Cardiac muscle cell (in vitro differentiated cells and primary cell): Measurements from ENCODE around the gene SPG7. TPM values are rescaled to one million over a fixed set of nuclear protein-coding genes. Genes with fewer than 3 reads are reported as not detected.

ENCODE experiments used
- DNase-seq, 2 donors: peaks; one replicate each; pipeline versions ENCODE4 v3.0.0 to v3.0.0-alpha.2; 2010 to 2017; ENCODE audit warnings: low read depth in 1 of 2, low spot score in 1 of 2
- H3K27ac ChIP-seq: fragments of 200-600 bp; sonication (generic); 2 replicates; pipeline ENCODE4 v1.5.1; 2016
- H3K27me3 ChIP-seq: fragments of 200-600 bp; sonication (generic); 2 replicates; pipeline ENCODE4 v1.6.0; 2016; ENCODE audit warnings: control low read depth
- H3K36me3 ChIP-seq: fragments of 200-600 bp; sonication (generic); 2 replicates; pipeline ENCODE4 v1.5.1; 2016; ENCODE audit warnings: control low read depth
- H3K4me1 ChIP-seq: fragments of 200-600 bp; sonication (generic); 2 replicates; pipeline ENCODE4 v1.8.1; 2017; ENCODE audit warnings: low read depth, mild to moderate bottlenecking, mixed run types
- H3K4me3 ChIP-seq: fragments of 200-600 bp; sonication (generic); 2 replicates; pipeline ENCODE4 v1.5.1; 2016; ENCODE audit warnings: mild to moderate bottlenecking
- H3K9me3 ChIP-seq: fragments of 200-600 bp; sonication (generic); 2 replicates; pipeline ENCODE4 v1.5.1; 2017; ENCODE audit warnings: low read depth, mild to moderate bottlenecking, control low read depth
- polyA plus RNA-seq: library from polyadenylated mRNA; unstranded; fragments of >200 nt; fragmentation: Nextera tagmentation; extraction: Ambion mirVana; gene quantifications from 2 replicates; pipeline ENCODE4 v1.2.1, GENCODE V29; 2016
- total RNA-seq: library from RNA; depleted of rRNA; stranded (reverse); fragments of >200 nt; gene quantifications from 2 replicates; pipeline ENCODE4 v1.2.3, GENCODE V29; 2016
- TF ChIP-seq, protein P1 (sequence below): IDR thresholded peaks from 2 replicates; pipeline ENCODE4 v1.5.1; 2012; ENCODE audit warnings: low read depth, mild to moderate bottlenecking, low read length

SPG7 gene
- total and polyA plus RNA-seq, 2 experiments from 2014 or later = 110 to 248 TPM

DNA sequence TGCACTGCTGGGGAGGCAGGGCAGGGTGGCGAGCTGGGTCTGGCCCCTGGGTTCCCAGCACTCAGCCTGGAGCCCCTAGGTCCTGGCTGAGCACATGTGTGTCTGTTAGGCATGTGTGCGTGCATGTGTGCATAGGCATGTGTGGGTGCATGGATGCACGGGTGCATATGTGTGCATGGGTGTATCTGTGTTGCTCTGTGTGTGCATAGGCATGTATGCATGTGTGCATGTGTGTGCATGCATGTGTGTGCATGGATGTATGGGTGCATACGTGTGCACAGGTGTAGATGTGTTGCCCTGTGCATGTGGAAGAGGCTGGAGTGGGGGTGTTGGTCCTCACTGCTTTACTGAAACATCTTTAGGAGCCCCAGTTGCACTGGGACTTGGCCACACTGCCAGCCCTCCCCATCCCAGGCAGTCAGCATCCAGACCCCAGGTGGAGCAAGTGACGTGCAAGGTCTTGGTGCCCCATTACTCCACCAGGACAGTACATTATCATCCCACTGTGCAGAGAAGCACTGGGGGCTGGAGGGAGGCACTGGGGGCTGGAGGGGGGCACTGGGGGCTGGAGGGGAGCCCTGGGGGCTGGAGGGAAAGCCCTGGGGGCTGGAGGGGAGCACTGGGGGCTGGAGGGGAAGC, 94.9 kb downstream of the SPG7 start:
- no peak for DNase-seq
- Histone ChIP-seq H3K9me3 (no peaks in the 10 kb centered on the region), H3K4me1 (peaks cover 24% of the 10 kb centered on the region), H3K27me3 (no peaks in the 10 kb centered on the region), H3K36me3 (no peaks in the 10 kb centered on the region), H3K27ac (no peak overlapping the region), H3K4me3 (no peak overlapping the region)
- TF ChIP-seq, protein P1, sequence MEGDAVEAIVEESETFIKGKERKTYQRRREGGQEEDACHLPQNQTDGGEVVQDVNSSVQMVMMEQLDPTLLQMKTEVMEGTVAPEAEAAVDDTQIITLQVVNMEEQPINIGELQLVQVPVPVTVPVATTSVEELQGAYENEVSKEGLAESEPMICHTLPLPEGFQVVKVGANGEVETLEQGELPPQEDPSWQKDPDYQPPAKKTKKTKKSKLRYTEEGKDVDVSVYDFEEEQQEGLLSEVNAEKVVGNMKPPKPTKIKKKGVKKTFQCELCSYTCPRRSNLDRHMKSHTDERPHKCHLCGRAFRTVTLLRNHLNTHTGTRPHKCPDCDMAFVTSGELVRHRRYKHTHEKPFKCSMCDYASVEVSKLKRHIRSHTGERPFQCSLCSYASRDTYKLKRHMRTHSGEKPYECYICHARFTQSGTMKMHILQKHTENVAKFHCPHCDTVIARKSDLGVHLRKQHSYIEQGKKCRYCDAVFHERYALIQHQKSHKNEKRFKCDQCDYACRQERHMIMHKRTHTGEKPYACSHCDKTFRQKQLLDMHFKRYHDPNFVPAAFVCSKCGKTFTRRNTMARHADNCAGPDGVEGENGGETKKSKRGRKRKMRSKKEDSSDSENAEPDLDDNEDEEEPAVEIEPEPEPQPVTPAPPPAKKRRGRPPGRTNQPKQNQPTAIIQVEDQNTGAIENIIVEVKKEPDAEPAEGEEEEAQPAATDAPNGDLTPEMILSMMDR = no peak

DNA sequence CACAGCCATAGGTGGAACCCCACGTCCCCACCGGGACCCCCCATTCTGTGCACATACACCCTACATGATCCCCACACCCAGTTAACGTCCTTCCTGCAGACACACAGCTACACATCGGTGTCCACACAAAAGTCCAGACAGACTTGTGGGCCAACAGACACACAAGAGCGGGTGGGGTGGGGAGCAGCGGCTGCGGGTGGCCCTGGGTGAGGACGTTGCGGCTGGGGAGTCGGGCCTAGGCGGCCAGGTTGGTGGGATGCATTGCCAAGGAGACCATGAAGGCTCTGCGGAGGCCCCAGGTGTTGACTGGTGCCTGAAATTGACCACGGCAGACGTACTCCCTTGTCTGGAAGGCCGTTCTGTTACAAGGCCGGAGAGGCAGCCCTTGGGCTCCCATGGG, 96.6 kb downstream of the SPG7 start:
- no peaks in the 10 kb centered on the region for H3K9me3 ChIP-seq
- TF ChIP-seq, protein P1 = no peak
- no peaks in the 10 kb centered on the region for H3K27me3 ChIP-seq
- no peak overlapping the region for H3K27ac ChIP-seq
- H3K4me3 ChIP-seq = no peak overlapping the region
- DNase-seq = no peak
- H3K4me1 ChIP-seq = peaks cover 16% of the 10 kb centered on the region
- no peaks in the 10 kb centered on the region for H3K36me3 ChIP-seq

DNA sequence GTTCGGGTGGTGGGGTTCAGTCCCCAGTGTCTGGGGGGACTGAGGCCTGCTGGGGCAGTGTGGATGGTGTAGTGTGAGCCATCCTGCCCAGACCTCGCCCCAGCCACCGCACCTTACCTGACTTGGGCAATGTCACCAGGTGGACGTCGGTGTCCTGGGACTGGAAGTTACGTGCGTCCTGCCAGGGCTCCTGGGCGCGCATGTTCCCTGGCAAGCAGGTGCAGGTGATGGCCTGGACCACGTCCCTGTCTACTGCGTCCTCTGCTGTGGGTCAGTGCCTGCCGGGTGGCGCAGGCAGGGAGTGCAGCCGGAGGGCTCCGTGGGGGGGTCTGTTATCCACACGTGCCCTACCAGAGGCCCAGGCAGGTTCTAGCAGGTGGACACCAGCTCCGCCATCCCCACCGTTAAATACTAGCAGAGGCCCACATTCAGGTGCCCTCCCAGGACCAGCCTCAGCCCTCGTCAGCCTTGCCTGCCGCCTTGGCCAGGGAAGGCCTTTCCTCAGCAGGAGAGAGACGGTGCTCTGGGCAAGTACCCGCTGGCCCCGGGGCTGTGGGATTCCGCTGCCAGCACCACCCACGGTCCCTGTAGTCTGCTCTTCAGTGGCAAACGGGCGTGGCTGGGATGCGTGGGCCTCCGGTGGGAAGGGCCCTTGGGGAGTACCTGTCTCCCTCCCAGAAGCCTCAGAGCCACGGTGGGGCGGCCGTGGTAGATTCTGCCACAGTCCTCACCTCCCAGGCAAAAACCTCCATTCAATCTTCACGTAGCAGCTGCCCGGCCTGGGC, 97.2 kb downstream of the SPG7 start:
- peaks cover 11% of the 10 kb centered on the region for H3K4me1 ChIP-seq
- H3K27me3 ChIP-seq = no peaks in the 10 kb centered on the region
- H3K4me3 ChIP-seq = no peak overlapping the region
- TF ChIP-seq, protein P1 = no peak
- no peaks in the 10 kb centered on the region for H3K9me3 ChIP-seq
- DNase-seq = no peak
- H3K36me3 ChIP-seq = no peaks in the 10 kb centered on the region
- H3K27ac ChIP-seq = no peak overlapping the region

DNA sequence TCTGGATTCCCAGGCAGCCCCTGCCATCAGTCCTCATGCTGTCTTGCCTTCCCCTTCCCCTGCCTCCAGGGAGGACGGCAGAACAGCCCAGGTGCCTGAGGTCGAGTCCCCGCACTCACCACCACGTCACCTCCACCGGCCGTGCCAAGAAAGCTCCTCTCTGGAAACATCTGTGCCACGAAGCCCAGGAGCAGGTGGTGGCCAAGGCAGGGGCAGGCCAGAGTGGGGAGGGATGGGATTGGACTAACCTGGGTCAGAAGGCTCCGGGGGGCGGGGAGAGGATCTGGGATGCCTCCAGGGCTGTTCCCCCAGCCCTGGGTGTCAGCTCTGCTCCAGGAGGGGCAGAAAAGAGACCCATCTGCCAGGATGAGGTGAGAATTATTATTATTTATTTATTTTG, 97.8 kb downstream of the SPG7 start:
- H3K36me3 ChIP-seq = no peaks in the 10 kb centered on the region
- DNase-seq = no peak
- no peaks in the 10 kb centered on the region for H3K9me3 ChIP-seq
- H3K4me1 ChIP-seq = peaks cover 11% of the 10 kb centered on the region
- no peak overlapping the region for H3K27ac ChIP-seq
- H3K4me3 ChIP-seq = no peak overlapping the region
- no peaks in the 10 kb centered on the region for H3K27me3 ChIP-seq
- TF ChIP-seq, protein P1 = no peak

Other genes starting within 250 kb of the SPG7 start
- gene ANKRD11, start 17.8 kb upstream of the SPG7 start, total RNA-seq = 70.1 and 111 TPM in 2 replicates
- 131 and 159 TPM in 2 replicates for gene ANKRD11, start 17.8 kb upstream of the SPG7 start, polyA plus RNA-seq
- gene RPL13, start 52.3 kb downstream of the SPG7 start, total RNA-seq = 4,932 and 5,939 TPM in 2 replicates
- 1,293 and 1,556 TPM in 2 replicates for gene RPL13, start 52.3 kb downstream of the SPG7 start, polyA plus RNA-seq
- gene CPNE7, start 67.4 kb downstream of the SPG7 start, total RNA-seq = 0.88 and 2.2 TPM in 2 replicates
- 1.6 and 7.0 TPM in 2 replicates for gene CPNE7, start 67.4 kb downstream of the SPG7 start, polyA plus RNA-seq
- 0.78 and 2.2 TPM in 2 replicates for gene DPEP1, start 105.2 kb downstream of the SPG7 start, total RNA-seq
- 0.64 and 2.1 TPM in 2 replicates for gene DPEP1, start 105.2 kb downstream of the SPG7 start, polyA plus RNA-seq
- 82.2 and 86.2 TPM in 2 replicates for gene CHMP1A, start 149.3 kb downstream of the SPG7 start, total RNA-seq
- 87.5 and 89.6 TPM in 2 replicates for gene CHMP1A, start 149.3 kb downstream of the SPG7 start, polyA plus RNA-seq
- gene SPATA33, start 149.4 kb downstream of the SPG7 start, total RNA-seq = 8.3 and 12.6 TPM in 2 replicates
- gene SPATA33, start 149.4 kb downstream of the SPG7 start, polyA plus RNA-seq = 13.2 and 13.5 TPM in 2 replicates
- 58.8 and 76.3 TPM in 2 replicates for gene CDK10, start 178.3 kb downstream of the SPG7 start, total RNA-seq
- 142 and 159 TPM in 2 replicates for gene CDK10, start 178.3 kb downstream of the SPG7 start, polyA plus RNA-seq
- 15.5 and 25.2 TPM in 2 replicates for gene SPATA2L, start 193.3 kb downstream of the SPG7 start, total RNA-seq
- 12.3 and 17.1 TPM in 2 replicates for gene SPATA2L, start 193.3 kb downstream of the SPG7 start, polyA plus RNA-seq
- 21.3 and 30.0 TPM in 2 replicates for gene VPS9D1, start 212.5 kb downstream of the SPG7 start, total RNA-seq
- gene VPS9D1, start 212.5 kb downstream of the SPG7 start, polyA plus RNA-seq = 15.4 and 22.3 TPM in 2 replicates
- gene ZNF276, start 213.1 kb downstream of the SPG7 start, total RNA-seq = 30.4 and 43.2 TPM in 2 replicates
- 16.2 and 22.5 TPM in 2 replicates for gene ZNF276, start 213.1 kb downstream of the SPG7 start, polyA plus RNA-seq